HG03439 (cell line): ENCODE data around the gene ZFPM1.
"Not testable (repeated sequence)": the region's sequence is repeated elsewhere in the genome, so short reads cannot be mapped to it uniquely, and the experiment has no call there.

Experiments
- ATAC-seq: cut with Tn5 transposase; IDR thresholded peaks from one replicate; pipeline ENCODE4 v1.9.1; 2021; ENCODE audit warnings: mild to moderate bottlenecking, moderate library complexity; ENCODE audit not compliant: unreplicated experiment

The ZFPM1 gene

GRCh38 chr16:88453217-88453531 is at the start of gene ZFPM1:
TSS of gene ZFPM1 (plus strand) at chr16:88453280. CDS start at chr16:88453639, 359 bp downstream.
- no peak for ATAC-seq

DNA sequence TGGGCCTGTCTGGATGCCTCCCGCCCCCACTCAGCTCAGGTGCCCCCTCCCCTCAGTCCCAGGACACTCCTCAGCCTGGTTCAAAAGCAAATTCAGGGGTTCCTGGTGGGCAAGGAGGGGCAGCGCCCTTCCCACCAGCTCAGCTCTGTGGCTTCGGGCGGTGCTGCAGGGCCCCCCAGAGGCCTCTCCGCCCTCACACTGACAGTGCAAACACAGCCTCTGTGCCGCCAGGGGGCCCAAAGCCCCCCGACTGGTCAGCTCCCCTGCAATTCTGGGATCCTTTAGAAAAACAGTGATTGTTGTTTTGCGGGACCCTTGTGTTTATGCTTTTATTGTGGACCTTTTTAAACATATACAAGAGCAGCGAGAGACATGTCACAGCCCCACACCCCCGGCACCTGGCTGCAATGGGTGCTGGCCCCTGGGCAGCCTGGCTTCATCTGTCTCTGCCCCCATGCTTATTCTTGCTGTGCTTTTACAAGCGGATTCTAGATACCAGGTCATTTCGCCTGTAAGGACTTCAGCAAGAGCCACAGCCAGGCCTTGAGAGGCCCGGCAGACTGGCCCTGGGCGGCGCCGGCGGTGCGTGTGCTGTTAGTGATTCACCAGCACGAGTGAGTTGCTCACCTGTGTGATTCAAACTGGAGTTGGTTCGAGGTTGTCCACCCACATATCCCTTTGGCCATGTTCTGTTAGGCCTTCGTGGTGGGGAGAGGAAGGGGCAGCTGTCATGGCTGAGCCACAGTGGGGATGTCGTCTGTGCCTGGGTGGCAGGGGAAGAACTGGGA is 49.1 kb upstream of the ZFPM1 start:
- no peak for ATAC-seq

DNA sequence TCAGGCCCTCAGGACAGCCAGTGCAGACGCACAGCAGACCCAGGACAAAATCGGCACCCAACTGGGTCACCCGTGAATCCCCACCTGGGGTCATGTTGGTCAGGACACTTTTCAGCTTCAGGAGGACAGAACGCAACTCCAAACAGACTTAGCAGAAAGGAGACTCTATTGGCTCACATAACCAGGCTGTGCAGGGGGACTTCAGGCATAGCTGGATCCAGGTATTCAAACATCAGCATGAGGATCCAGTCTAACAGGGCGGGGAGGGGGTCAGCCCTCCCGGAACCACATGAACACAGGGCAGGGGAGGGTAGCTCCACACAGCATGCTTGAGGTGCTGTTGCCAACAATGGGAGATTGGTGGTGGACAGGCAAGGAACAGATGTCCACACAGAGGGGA is 48.3 kb upstream of the ZFPM1 start:
- no peak for ATAC-seq

DNA sequence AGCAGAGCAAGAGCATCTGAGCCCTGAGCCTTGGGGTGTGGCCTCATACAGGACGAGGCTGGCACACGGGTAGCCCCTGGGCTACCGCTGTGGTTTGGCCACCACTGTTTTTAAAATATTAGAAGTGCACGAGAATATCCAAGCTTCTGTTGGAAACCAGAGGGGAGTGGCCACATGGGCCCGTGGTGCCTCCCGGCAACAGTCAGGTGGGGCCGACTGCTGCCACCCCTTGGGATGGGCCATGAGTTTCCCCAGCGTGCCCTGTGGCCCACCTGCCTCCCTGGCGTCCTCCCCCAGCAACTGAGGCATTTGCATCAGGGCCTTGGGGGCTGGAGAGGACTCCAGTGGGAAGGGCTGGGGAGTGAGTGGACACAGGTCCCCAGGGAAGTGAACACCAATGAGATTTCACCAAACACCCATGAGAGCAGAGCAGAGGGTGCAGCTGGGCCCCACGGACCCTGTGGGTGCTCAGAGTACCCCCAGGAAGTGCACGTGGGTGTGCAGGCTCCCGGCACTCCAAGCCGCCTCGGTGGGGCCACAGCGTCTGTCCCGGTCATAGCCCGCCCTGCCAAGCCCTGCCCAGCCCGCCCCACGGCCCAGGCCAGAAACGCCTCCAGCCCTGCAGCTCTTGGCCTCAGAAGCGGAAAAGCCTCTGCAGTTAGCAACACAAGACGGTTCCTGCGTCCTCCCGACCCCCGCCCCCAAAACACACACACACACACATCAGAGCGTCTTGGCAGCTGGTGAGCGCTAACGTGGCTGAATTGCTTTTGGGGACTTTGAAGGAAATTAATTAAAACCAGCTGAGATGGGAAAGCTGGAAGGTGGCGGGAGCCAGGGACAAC is 47.6 kb upstream of the ZFPM1 start:
- ATAC-seq, result no peak

GRCh38 chr16:88406096-88407041 is 46.7 kb upstream of the ZFPM1 start:
- no peak for ATAC-seq

DNA sequence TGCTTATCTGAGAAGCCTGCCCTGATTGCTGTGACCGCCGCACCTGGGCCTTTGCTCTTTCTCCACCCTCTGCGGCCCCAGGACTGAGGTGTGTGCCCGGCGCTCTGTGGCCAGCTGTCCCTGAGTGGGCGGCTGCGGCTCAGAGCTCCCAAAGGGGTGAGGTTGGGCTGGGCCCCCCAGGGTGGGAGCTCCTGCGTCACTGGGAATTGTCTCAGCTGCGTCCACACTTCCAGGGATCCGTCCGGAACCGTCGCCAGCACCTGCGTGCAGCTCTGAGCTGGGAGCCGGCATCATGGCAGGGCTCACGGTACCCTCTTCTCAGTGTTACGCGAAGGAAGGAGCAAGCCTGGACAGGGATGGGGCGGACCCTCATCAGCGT is 46.0 kb upstream of the ZFPM1 start:
- ATAC-seq, result no peak

GRCh38 chr16:88407807-88408206 is 45.3 kb upstream of the ZFPM1 start:
- no peak for ATAC-seq

DNA sequence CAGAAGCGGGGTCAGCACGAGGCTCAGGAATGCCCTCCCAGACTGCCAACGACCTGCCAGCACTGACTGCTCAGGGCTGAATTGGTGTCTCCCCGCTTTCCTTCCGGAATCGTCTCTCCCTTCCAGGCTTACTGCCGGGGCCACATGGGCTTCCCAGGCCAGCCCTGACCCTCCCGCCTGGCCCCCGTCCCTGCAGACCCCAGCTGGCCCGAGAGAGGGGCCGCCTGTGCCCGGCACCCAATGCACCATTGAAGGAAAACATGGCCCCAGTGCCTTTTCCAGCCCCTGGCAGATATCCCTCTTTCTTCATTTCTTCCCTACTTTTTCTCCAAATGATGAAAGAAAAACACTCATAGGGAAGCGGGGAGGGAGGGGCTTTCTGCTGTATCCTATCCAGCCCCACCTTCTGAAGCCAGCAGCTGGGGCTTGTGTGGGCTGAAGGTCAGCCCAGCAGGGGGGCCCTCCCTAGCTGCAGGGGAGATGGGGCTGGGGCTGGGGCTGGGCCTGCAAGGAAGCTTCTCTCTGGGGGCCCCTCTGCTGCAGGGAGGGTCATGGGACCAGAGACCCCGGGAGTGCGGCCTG is 44.4 kb upstream of the ZFPM1 start:
- ATAC-seq, result no peak

DNA sequence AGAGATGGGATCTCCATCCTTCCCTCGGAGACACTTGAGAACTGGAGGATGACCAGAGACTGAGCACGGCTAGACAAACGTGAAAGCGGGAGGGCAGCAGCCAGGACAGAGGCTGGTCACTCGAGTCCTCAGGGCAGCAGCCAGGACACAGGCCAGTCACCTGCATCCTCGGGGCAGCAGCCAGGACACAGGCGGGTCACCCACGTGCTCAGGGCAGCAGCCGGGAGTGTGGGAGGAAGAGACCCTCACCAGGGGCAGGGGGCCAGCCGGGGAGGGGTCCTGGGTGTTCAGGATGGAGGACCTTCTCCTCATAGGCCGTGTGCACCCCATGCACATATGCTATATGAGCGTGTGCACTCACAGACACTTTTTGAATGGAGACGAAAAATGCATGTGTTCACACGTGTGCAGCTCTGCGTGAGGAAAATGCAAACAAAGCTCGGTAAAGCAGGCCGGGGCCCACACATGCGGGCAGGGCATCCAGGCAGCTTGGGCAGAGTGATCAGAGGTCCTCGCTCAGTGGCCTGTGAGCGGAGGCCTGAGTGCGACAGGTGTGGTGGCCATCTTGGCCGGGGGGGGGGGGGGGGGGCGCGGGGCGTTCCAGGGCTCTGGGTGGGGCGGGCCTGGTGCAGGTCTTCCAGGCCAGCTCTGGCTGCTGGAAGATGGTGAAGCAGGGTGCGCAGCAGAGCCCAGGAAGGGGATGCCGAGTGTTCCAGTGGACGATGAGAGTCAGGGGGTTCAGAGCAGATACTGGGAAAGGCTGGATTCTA is 43.6 kb upstream of the ZFPM1 start:
- ATAC-seq, result no peak

- not testable (repeated sequence) for ATAC-seq
Observed at GRCh38 chr16:88410297-88410968, 42.6 kb upstream of the ZFPM1 start.

DNA sequence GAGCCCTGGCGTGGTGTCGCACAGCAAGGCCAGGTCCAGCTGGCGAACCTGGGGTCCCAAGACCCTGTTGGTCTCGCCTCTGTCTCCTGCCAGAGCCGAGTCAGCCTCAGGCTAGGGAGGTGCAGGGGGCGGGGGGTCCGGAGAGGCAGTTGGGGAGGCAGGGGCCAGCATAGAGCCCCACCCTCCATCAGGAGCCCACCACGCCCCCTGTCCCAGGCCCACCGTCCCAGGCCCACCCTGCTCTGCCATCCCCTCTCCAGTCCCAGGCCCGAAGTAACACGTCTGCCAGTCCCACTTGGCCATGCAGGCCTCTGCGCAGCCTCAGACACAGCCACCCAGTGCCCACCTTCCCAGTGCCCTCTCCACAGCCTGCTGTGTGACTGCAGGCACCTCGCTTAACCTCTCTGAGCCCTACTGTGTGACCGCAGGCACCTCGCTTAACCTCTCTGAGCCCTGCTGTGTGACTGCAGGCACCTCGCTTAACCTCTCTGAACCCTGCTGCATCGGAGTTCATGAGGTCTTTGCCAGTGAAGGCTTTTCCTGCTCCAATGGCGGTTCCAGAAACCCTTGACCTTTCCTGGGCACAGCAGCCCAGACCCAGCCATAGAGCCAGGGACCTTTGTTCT is 41.0 kb upstream of the ZFPM1 start:
- ATAC-seq, result no peak

DNA sequence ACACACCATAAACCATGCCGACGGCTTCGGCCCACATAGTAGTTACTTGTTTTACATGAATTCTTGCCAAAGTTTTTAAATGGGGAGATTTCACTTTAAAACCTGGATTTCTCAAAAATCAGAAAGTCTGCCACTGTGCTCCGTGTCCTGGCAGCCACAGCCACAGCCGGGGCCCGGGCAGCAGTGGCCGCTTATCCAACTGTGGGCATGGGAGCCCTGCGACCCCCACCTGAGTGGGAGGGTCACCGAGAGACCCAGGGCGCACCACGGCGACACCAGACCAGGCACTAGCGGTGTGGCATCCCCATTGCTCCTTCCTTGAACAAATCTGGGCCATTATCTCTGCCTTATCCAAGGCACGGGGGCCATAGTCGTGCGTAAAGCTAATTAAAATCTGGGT is 40.3 kb upstream of the ZFPM1 start:
- no peak for ATAC-seq

DNA sequence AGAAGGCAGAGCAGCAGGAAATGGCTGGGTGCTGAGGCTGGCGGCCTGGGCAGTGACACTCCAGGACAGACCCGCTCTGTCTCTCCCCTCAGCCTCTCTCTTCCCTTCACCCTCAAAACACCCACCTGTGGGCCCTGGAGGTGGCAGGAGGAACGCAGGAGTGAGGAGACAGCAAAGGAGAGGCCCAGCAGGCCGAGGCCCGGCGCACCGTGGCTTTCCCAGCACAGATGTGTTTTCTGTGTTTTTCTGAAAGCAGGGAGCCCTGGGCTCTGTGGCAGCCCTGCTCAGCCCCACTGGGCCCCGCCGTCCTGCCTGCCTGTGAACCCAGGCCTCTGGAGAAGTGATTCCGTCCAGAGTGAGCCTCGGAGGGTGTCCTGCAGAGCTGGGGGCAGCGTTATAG is 39.8 kb upstream of the ZFPM1 start:
- no peak for ATAC-seq

DNA sequence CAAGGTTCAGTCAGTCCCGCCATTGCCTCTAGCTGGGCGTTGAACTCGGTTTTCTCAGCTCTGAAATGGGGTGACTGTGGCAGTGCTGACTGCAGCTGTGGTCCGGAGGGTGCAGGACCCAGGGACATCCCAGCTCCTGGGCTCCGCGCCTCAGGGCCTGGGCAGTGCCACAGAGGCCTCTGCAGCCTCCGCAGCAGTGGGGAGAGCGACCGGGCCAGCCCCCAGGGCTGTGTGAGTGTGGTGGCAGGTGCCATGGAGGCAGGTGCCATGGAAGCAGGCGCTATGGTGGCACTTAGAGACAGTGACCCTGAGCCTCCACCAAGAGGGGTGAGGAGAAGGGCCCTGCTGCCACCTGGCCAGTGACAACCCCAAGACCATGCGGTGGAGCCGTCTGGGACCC is 39.4 kb upstream of the ZFPM1 start:
- ATAC-seq, result no peak

DNA sequence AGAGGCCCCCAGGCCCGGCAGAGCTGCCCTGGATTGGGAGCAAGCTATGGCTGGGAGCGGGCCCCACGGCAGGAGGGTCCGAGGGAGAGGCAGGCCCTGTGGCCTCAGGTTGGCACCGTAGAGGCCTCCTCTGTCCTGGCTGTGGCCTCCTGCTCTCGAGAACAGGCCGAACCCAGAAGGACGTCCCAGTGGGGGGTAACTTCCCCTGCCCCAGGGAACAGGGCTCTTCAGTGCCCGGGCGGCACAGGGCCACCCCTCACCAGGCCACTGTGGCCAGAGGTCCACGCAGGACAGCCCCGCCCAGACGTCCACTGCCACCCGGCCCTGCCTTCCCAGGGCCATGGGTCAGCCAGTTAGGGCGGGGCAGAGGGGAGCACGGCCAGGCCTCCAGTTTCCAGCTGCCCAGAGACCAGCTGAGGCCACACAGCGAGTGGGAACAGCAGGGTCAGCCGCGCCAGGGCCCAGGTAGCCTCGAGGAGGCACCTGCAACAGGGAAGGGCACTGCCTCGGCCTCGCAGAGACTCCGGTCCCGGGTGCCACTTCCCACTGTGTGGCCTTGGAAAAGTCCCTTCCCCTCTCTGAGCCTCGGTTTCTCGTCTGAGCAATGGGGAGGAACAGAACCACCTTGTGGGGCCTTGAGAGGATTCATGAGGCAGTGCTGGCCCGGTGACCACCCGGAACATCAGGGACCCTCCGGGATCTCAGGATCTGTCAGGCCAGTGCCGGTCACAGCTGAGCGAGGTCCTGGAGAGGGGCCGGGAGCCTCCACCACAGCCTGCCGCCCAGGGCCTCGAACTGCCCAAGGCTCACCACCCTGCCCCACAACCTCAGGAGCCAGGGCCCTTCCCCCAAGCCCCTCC is 38.3 kb upstream of the ZFPM1 start:
- ATAC-seq, result no peak

- no peak for ATAC-seq
Observed at GRCh38 chr16:88415381-88415705, 37.7 kb upstream of the ZFPM1 start.

- no peak for ATAC-seq
Observed at GRCh38 chr16:88415713-88416323, 37.3 kb upstream of the ZFPM1 start.

DNA sequence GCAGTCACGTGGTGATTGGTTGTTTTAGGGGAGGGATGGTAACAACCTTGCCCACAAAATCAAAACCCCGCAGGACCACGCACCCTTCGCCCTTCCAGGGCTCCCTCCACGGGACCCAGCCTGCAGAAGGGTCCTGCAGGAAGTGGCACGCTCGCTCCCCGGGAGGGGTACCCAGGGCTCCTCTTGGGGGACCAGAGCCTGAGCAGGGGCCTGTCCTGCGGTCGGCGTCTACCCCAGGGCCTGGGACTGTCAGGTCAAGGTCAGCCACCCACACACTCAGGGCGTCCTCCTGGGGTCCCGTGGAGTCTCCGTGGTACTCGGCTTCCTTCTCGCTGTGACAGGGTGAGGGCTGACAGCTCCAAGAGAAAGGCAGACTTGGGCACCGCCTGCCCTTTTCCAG is 36.4 kb upstream of the ZFPM1 start:
- no peak for ATAC-seq
